ENCODE measurements around the gene CAMKV. TPM values are rescaled to one million over a fixed set of nuclear protein-coding genes. Genes with fewer than 3 reads are reported as not detected.
"Not testable (repeated sequence)": the region's sequence is repeated elsewhere in the genome, so short reads cannot be mapped to it uniquely, and the experiment has no call there.

CAMKV gene
- polyA plus RNA-seq (ENCODE audit: insufficient read length in 10 of 10) = under 1 TPM; 0.13 to 0.92 (median 0.30) TPM
- long read RNA-seq, donor 1 = 0 reads
- long read RNA-seq, donor 2 = 0 reads
- long read RNA-seq, donor 3 = 0 reads
- long read RNA-seq, donor 4 = 0 reads
- long read RNA-seq, donor 5 = 0 reads
- long read RNA-seq, donor 6 = 0 reads
- long read RNA-seq, donor 7 = 0 reads
- long read RNA-seq, donor 8, partial matches to known transcripts = 0 of 1 reads
- long read RNA-seq, donor 8, other reads (novel, unspliced or antisense) = 0 of 1 reads
- long read RNA-seq, donor 9 = 0 reads

DNA sequence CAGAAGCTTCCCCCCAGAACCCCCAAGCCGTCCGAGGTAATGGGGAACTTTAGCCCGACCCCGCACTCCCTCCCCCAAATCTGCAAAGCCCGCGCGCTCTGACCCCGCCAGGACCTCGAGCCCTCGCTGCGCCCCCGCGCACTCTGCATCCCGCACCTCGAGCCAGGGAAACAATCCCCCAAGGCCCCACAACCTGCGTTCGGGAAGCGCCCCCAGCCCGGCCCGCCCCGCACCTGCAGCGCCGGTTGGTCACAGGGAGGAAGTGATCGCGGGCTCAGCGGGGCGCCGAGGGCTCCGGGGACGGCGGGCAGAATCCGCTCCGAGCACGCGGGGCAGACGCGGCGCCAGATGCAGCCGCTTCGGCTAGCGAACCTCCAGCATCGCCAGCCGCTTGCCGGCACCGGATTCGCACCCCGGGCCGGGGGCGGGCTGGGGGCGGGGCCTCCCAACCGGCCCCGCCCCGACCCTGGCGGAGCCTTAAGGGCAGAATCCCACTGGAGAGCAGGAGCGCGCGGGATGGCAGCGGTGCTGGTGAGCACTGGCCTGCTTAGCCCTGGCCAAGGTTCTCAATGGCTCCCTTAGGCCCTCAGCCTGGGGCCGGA lies at the start of gene CAMKV:
TSS of gene CAMKV (minus strand) at position 382 of the 602 bp plus-strand sequence. CDS start 7,518 bp downstream, outside the sequence.
- peak in 1 of 3 donors; percentile 42 for DNase-seq

GRCh38 chr3:49917806-49918590 lies 48.3 kb upstream of the CAMKV start:
- DNase-seq = not testable (repeated sequence)

- DNase-seq = no peak
Measured at GRCh38 chr3:49916686-49917085, 47.0 kb upstream of the CAMKV start.

- no peak for DNase-seq
Measured at GRCh38 chr3:49914906-49915305, 45.2 kb upstream of the CAMKV start.

GRCh38 chr3:49912881-49913281 lies 43.2 kb upstream of the CAMKV start:
- no peak for DNase-seq

DNA sequence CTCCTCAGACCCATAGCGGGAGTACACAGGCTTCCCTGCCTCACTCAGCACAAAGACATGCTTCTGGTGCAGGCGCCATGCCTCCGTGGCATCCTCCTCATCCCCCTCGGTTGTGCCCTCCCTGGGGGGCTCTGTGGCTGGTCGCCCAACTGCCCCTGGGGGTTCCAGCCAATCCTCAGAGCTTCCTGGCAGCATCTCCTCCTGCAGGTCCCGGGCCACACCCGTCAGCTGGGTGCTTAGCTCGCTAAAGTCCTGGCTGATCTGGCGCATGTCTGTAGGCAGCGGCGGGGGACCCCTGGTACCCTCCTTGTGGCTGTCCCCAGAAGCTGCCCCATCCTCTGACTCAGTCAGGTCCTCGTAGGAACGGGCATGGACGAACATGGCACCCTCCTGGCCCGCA lies 41.9 kb upstream of the CAMKV start:
- DNase-seq = no peak

DNA sequence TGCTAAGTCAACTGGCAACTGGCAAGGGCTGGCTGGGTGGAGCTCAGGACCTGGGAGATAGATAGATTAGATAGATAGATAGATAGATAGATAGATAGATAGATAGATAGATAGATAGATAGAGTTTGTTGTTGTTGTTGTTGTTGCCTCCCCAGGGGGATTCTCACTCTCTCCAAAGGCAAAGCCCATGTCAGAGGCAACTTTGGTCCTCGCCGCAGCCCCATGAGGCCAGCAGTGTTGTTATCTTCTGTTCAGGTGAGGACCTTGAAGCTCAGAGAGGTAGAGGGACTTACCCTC lies 41.4 kb upstream of the CAMKV start:
- DNase-seq = no peak

GRCh38 chr3:49910409-49911123 lies 40.9 kb upstream of the CAMKV start:
- DNase-seq = no peak

DNA sequence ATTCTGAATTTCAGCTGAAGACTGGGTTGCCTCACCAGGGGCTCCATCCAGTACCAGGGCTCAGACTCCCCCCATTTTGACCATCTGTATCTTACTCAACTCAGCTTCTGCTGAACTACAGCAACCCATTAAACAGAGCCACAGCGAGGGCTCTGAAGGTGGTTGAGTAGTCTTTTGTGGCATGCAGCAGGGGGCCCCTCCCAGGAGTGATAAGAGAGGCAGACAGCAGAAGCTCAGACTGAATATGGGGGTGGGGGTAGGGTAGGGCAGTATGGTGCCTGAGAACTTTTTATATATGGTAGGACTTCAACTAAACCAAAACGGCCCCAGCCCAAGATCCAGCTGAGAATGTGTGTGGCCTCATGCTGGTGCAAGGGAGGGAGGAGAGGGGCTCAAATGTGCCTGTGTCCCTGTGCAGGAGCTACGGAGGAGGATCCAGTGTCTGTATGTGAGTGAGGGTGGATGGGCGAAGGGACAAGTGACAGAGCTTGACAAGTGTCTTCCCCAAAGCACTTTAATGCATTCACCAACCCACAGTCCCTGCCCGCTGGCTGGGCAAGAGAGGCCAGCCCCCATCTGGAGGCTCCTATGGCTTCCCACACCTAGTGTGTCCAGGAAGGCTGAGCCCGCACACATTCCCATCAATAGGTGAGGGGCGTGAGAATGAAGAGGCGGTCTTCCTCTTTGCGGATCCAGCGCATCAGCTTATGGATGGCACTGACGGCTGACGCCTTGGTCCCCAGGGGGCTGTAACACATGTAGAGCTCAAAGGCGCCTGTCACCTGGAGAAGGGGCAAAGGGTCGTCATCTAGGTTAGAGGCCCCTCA lies 38.9 kb upstream of the CAMKV start:
- DNase-seq = no peak

DNA sequence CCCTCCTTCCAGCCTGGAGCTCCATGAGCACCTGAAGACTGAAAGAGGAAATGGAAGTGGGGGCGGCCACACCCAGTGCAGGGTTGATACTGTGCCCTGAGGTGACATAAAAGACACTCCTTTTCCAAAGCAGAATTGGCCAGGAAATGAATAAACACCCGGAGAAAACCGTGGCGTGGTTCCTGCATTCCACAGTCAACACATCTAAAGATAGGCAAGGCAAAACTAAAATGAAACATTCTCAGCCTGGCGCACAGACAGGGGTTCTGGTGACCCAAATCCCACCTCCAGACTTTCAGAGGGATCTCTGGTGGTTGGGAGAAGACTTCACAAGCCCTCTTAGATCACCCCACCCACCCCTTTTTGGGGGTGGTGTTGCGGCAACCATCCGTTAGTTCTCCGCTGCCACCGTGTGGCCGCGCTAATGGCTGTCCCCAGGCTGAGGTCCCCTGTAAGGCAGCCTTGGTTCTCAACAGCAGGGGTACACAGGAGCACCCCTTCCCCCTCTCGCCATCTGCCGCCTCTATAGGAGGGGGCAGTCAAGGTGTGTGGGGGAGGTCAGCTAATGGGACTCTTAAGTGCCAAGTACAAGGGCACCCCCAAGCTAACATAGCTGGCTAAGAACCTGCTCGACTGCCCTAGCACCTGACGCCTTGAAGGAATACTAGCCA lies 36.5 kb upstream of the CAMKV start:
- DNase-seq = peak in 2 of 3 donors; percentile 54 to 77

GRCh38 chr3:49904448-49904847 lies 34.7 kb upstream of the CAMKV start:
- not testable (repeated sequence) for DNase-seq

DNA sequence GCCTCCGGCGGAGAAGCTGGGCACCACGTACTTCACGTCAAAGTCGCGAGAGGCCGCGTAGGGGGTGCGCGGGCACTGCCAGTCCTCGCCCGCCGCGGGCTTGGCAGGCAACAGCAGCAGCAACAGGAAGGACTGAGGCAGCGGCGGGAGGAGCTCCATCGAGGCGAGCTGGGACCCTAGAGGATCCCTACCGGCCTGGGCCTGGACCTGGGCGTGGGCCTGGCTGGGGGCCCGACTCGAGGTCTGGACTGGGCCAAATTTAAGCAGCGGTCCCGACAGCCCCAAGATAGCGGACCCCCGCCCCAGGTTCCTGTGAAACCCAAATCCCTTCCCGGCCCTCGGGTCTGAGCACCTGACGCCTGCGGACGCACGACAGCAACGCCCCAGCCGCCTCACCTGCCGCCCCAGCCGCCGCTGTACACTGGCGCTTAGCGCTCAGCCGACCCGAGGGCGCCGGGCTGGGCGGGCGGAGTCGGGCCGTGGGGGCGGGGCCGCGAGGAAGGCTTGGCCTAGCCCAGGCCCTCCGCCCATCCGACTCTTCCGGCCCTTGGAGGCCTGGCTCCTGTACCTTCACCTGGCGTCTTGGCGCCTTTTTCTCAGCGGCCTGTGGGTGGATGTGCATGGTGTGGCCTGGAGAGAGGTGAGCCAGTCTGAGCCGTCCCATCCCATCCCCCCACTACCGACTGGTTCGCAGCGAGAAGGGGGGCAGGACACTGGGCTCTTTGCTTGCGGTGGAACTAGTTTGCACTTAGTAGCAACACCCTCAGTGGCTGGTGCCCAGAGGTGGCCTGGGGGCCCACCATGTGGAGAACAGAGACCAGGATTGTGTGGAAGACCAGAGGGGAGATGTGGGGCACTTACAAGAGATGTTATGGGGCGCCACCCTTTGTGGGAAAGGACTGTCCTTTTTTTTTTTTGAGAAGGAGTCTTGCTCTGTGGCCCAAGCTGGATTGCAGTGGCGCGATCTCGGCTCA lies 34.0 kb upstream of the CAMKV start, which contains the start of gene MST1R:
TSS of gene MST1R (minus strand) at position 423 of the 974 bp plus-strand sequence. CDS start at position 159, 264 bp downstream.
- DNase-seq = peak in 2 of 3 donors; percentile 52 to 86

DNA sequence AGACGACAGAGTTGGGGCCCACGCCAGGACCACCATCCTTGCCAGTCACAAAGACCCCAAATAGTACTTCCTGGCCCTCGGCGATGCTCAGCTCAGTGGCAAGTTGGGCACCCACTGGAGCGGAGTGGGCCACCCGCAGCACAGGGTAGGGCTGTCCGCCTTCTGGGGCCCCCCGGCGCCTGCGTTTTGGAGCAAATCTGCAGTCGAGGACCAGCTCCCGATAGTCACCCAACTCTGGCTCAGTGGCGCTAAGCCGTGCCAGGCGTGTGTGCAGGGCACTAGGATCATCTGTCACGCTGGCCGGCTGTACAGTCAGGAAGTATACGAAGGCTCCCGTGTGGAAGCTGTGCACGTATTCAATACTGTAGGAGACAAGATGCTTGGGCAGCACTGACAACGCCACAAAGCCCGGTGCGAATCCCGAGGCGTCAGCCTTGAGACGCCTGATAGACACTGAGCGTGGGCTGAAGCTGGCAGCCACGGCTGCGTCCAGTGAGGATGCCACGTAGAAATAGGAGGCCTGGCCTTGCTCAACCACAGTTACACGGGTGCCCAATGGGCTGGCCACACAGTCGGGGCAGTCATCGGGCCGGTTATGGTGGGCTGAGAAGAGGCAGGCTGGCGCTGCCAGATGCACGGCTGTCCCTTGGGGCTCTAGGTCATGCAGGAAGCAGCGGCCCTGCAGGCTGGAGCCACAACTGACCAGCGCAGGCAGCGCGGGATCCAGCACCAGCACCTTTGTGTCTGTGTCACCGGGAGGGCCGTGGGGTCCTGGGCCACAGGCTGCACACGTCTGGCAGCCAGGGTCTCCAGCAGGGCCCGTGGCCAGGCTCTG lies 33.0 kb upstream of the CAMKV start:
- DNase-seq = no peak

GRCh38 chr3:49901366-49902339 lies 31.9 kb upstream of the CAMKV start:
- DNase-seq = peak in 2 of 3 donors; percentile 30 to 79

- DNase-seq = no peak
Measured at GRCh38 chr3:49900491-49901153, 30.9 kb upstream of the CAMKV start.

DNA sequence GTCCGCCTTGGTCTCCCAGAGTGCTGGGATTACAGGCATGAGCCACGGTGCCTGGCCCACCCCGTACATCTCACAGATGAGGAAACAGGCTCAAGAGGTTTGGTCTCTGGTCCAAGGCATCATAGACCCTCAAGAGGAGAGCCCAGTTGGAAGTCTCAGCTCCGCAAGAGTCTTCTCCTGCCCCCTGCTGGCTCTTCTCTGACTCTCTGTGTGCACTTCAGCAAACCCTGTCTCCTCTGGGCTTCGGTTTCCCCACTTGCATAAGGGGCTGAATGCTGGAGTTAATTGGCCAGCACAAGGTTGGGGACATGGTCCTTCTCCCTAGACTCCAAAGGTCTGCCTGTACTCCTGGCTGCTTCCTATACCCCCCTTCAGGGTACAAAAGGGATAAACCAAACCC lies 30.1 kb upstream of the CAMKV start:
- peak in 1 of 3 donors; percentile 32 for DNase-seq

GRCh38 chr3:49898991-49899390 lies 29.3 kb upstream of the CAMKV start:
- no peak for DNase-seq

All from muscle of back (tissue), 13 donors.